ENCODE measurements around the gene SPACA4. TPM values are rescaled to one million over a fixed set of nuclear protein-coding genes. Genes with fewer than 3 reads are reported as not detected.

Gene SPACA4
- total and polyA plus RNA-seq, 7 experiments from 2014 or later, result not detected

GRCh38 chr19:48613024-48613851 lies 6.7 kb downstream of the SPACA4 start:
- CTCF ChIA-PET, result no interaction called here
- ATAC-seq (no peak), DNase-seq (no peak)
- peaks cover 0 to 32% (median 16%) of the 10 kb centered on the region in 3 experiments for H3K36me3 ChIP-seq (ENCODE audit: control insufficient read depth in 2 of 3, insufficient read depth in 3 of 3, low read length in 3 of 3)
- intact Hi-C loops (cut with micrococcal nuclease), result loop anchor here in 1 of 2 donors (10.0 kb wide), 1 partner anchor 1032 kb away; the partner anchor contains the start of genes RRAS and SCAF1
- Mint-ChIP-seq H3K36me3 (peaks cover 0 to 15% (median 6%) of the 10 kb centered on the region in 5 donors), H3K27ac (peak overlapping the region in 1 of 9 donors; percentile 78), H3K4me3 (no peak overlapping the region), H3K4me1 (peaks cover 19 to 27% (median 25%) of the 10 kb centered on the region in 7 donors), H3K27me3 (no peaks in the 10 kb centered on the region), H3K9me3 (peaks cover 0 to 2% (median 0%) of the 10 kb centered on the region in 11 donors)
- POLR2A ChIA-PET, result no interaction called here
- no peak overlapping the region for H3K27ac ChIP-seq (ENCODE audit: low read depth, low read length)
- H3K4me3 ChIP-seq (ENCODE audit: low read length), result no peak overlapping the region
- H3K9me3 ChIP-seq (ENCODE audit: control insufficient read depth in 2 of 3, low read length in 3 of 3), result no peaks in the 10 kb centered on the region
- peaks cover 13 to 27% of the 10 kb centered on the region in 2 donors for H3K4me1 ChIP-seq (ENCODE audit: control insufficient read depth in 2 of 2, insufficient read depth in 2 of 2, low read length in 2 of 2)
- H3K27me3 ChIP-seq (ENCODE audit: control insufficient read depth in 2 of 2, insufficient read depth in 2 of 2, low read length in 2 of 2), result no peaks in the 10 kb centered on the region

GRCh38 chr19:48613852-48614435 lies 7.4 kb downstream of the SPACA4 start:
- Histone ChIP-seq H3K4me3 (ENCODE audit: low read length) (no peak overlapping the region), H3K27ac (ENCODE audit: low read depth, low read length) (no peak overlapping the region), H3K36me3 (ENCODE audit: control insufficient read depth in 2 of 3, insufficient read depth in 3 of 3, low read length in 3 of 3) (peaks cover 0 to 36% (median 16%) of the 10 kb centered on the region in 3 experiments), H3K27me3 (ENCODE audit: control insufficient read depth in 2 of 2, insufficient read depth in 2 of 2, low read length in 2 of 2) (no peaks in the 10 kb centered on the region), H3K9me3 (ENCODE audit: control insufficient read depth in 2 of 3, low read length in 3 of 3) (no peaks in the 10 kb centered on the region), H3K4me1 (ENCODE audit: control insufficient read depth in 2 of 2, insufficient read depth in 2 of 2, low read length in 2 of 2) (peaks cover 13 to 28% of the 10 kb centered on the region in 2 donors)
- no peak for DNase-seq
- POLR2A ChIA-PET, result no interaction called here
- Mint-ChIP-seq H3K27ac (peak overlapping the region in 5 of 9 donors; percentile 17 to 78 (median 60)), H3K27me3 (no peaks in the 10 kb centered on the region), H3K36me3 (peaks cover 0 to 17% (median 9%) of the 10 kb centered on the region in 5 donors), H3K9me3 (peaks cover 0 to 2% (median 0%) of the 10 kb centered on the region in 11 donors), H3K4me3 (peak overlapping the region in 1 of 10 donors; percentile 49), H3K4me1 (peaks cover 20 to 29% (median 26%) of the 10 kb centered on the region in 7 donors)
- intact Hi-C loops (cut with micrococcal nuclease), result loop anchor here in 1 of 2 donors (10.0 kb wide), 1 partner anchor 1031 kb away; the partner anchor contains the start of genes RRAS and SCAF1
- CTCF ChIA-PET, result interaction anchor here (0.6 kb wide), 1 partner anchor 32 kb away, joined by 3 read pairs; no protein-coding TSS in a partner anchor
- ATAC-seq, result no peak

GRCh38 chr19:48614436-48615230 lies 8.1 kb downstream of the SPACA4 start, which contains the start of gene FAM83E:
Gene FAM83E, minus strand, starts transcription at chr19:48615076. Its CDS starts 1,704 bp downstream, at chr19:48613372.
- Histone ChIP-seq H3K4me3 (ENCODE audit: low read length) (no peak within 1 kb of the TSS), H3K36me3 (ENCODE audit: control insufficient read depth in 2 of 3, insufficient read depth in 3 of 3, low read length in 3 of 3) (peaks cover 0 to 36% (median 16%) of the 10 kb centered on the region in 3 experiments), H3K27ac (ENCODE audit: low read depth, low read length) (no peak within 1 kb of the TSS), H3K27me3 (ENCODE audit: control insufficient read depth in 2 of 2, insufficient read depth in 2 of 2, low read length in 2 of 2) (no peaks in the 10 kb centered on the region), H3K4me1 (ENCODE audit: control insufficient read depth in 2 of 2, insufficient read depth in 2 of 2, low read length in 2 of 2) (peaks cover 12 to 29% of the 10 kb centered on the region in 2 donors), H3K9me3 (ENCODE audit: control insufficient read depth in 2 of 3, low read length in 3 of 3) (no peaks in the 10 kb centered on the region)
- Mint-ChIP-seq H3K4me1 (peaks cover 23 to 34% (median 30%) of the 10 kb centered on the region in 7 donors), H3K4me3 (peak within 1 kb of the TSS in 3 of 10 donors; percentile 16 to 29 (median 20)), H3K36me3 (peaks cover 0 to 17% (median 9%) of the 10 kb centered on the region in 5 donors), H3K27ac (peak within 1 kb of the TSS in 5 of 9 donors; percentile 17 to 78 (median 56)), H3K27me3 (no peaks in the 10 kb centered on the region), H3K9me3 (peaks cover 0 to 2% (median 0%) of the 10 kb centered on the region in 11 donors)
- ChIA-PET POLR2A (interaction anchor here (1.0 kb wide), 1 partner anchor 23 kb away, joined by 3 read pairs; no protein-coding TSS in a partner anchor), CTCF (interaction anchor here (0.6 kb wide), 1 partner anchor 33 kb away, joined by 3 read pairs; no protein-coding TSS in a partner anchor)
- no peak for ATAC-seq
- DNase-seq, result no peak
- intact Hi-C loops (cut with micrococcal nuclease), result loop anchor here in 1 of 2 donors (10.0 kb wide), 1 partner anchor 1030 kb away; the partner anchor contains the start of genes RRAS and SCAF1

- Histone ChIP-seq H3K4me3 (ENCODE audit: low read length) (no peak overlapping the region), H3K36me3 (ENCODE audit: control insufficient read depth in 2 of 3, insufficient read depth in 3 of 3, low read length in 3 of 3) (peaks cover 0 to 36% (median 16%) of the 10 kb centered on the region in 3 experiments), H3K27ac (ENCODE audit: low read depth, low read length) (no peak overlapping the region), H3K4me1 (ENCODE audit: control insufficient read depth in 2 of 2, insufficient read depth in 2 of 2, low read length in 2 of 2) (peaks cover 17 to 36% of the 10 kb centered on the region in 2 donors), H3K27me3 (ENCODE audit: control insufficient read depth in 2 of 2, insufficient read depth in 2 of 2, low read length in 2 of 2) (no peaks in the 10 kb centered on the region), H3K9me3 (ENCODE audit: control insufficient read depth in 2 of 3, low read length in 3 of 3) (no peaks in the 10 kb centered on the region)
- Mint-ChIP-seq H3K27ac (peak overlapping the region in 1 of 9 donors; percentile 25), H3K27me3 (no peaks in the 10 kb centered on the region), H3K4me1 (peaks cover 28 to 42% (median 36%) of the 10 kb centered on the region in 7 donors), H3K4me3 (peak overlapping the region in 3 of 10 donors; percentile 16 to 29 (median 20)), H3K36me3 (peaks cover 0 to 19% (median 9%) of the 10 kb centered on the region in 5 donors), H3K9me3 (peaks cover 0 to 2% (median 0%) of the 10 kb centered on the region in 11 donors)
- intact Hi-C loops (cut with micrococcal nuclease), result loop anchor here in 1 of 2 donors (10.0 kb wide), 1 partner anchor 1029 kb away; the partner anchor contains the start of genes RRAS and SCAF1
- ChIA-PET CTCF (interaction anchor here (0.6 to 1.6 kb wide), 2 partner anchors 8 to 203 kb away, joined by 3 to 5 read pairs; no protein-coding TSS in a partner anchor), POLR2A (interaction anchor here (1.0 to 4.7 kb wide), 2 partner anchors 16 to 22 kb away, joined by 3 to 73 read pairs; no protein-coding TSS in a partner anchor)
- peak in 1 of 9 donors; percentile 12 for DNase-seq
- no peak for ATAC-seq
Observed at GRCh38 chr19:48615231-48616040, 8.9 kb downstream of the SPACA4 start.

- POLR2A ChIA-PET, result interaction anchor here (0.6 to 4.7 kb wide), 2 partner anchors 15 to 1694 kb away, joined by 5 to 73 read pairs; no protein-coding TSS in a partner anchor
- H3K27me3 ChIP-seq (ENCODE audit: control insufficient read depth in 2 of 2, insufficient read depth in 2 of 2, low read length in 2 of 2), result no peaks in the 10 kb centered on the region
- H3K9me3 Mint-ChIP-seq, result peaks cover 0 to 2% (median 0%) of the 10 kb centered on the region in 11 donors
- ATAC-seq (no peak), DNase-seq (peak in 1 of 9 donors; percentile 5)
- no peak overlapping the region for H3K27ac ChIP-seq (ENCODE audit: low read depth, low read length)
- H3K4me3 ChIP-seq (ENCODE audit: low read length), result no peak overlapping the region
- H3K27ac Mint-ChIP-seq, result peak overlapping the region in 4 of 9 donors; percentile 28 to 69 (median 60)
- peaks cover 27 to 42% (median 36%) of the 10 kb centered on the region in 7 donors for H3K4me1 Mint-ChIP-seq
- CTCF ChIA-PET, result interaction anchor here (0.6 to 1.6 kb wide), 2 partner anchors 8 to 204 kb away, joined by 3 to 5 read pairs; no protein-coding TSS in a partner anchor
- no peaks in the 10 kb centered on the region for H3K27me3 Mint-ChIP-seq
- no peaks in the 10 kb centered on the region for H3K9me3 ChIP-seq (ENCODE audit: control insufficient read depth in 2 of 3, low read length in 3 of 3)
- peaks cover 0 to 19% (median 9%) of the 10 kb centered on the region in 5 donors for H3K36me3 Mint-ChIP-seq
- peak overlapping the region in 9 of 10 donors; percentile 33 to 99 (median 57) for H3K4me3 Mint-ChIP-seq
- peaks cover 17 to 36% of the 10 kb centered on the region in 2 donors for H3K4me1 ChIP-seq (ENCODE audit: control insufficient read depth in 2 of 2, insufficient read depth in 2 of 2, low read length in 2 of 2)
- peaks cover 0 to 36% (median 16%) of the 10 kb centered on the region in 3 experiments for H3K36me3 ChIP-seq (ENCODE audit: control insufficient read depth in 2 of 3, insufficient read depth in 3 of 3, low read length in 3 of 3)
- intact Hi-C loops (cut with micrococcal nuclease), result loop anchor here in 1 of 2 donors (10.0 kb wide), 1 partner anchor 1029 kb away; the partner anchor contains the start of genes RRAS and SCAF1
Observed at GRCh38 chr19:48616041-48616436, 9.5 kb downstream of the SPACA4 start.

All from naive thymus-derived CD4-positive, alpha-beta T cell (primary cell).